HepG2 (cell line): Measurements from ENCODE around the gene CCNJL. TPM values are rescaled to one million over a fixed set of nuclear protein-coding genes. Genes with fewer than 3 reads are reported as not detected.

ENCODE experiments used
- ATAC-seq: fragments of 200-7000 bp; cut with Tn5 transposase; 3 replicates; pipeline ENCODE4 v1.9.1; 2020; ENCODE audit warnings: mild to moderate bottlenecking, moderate library complexity
- BruUV-seq: library from RNA; stranded (reverse); fragments of 400-500 nt; replicated peaks from 2 replicates; lab custom pipeline; 2021; lab: Mats Ljungman, UMichigan
- CTCF ChIA-PET: fragments of 300-600 bp; formaldehyde crosslinking; extraction: SDS; loops from one replicate; lab custom pipeline; 2021; ENCODE audit warnings: low total read pairs, inconsistent platforms, low intra/inter-chr PET ratio; lab: Yijun Ruan, JAX
- POLR2A ChIA-PET: fragments of 350-600 bp; sonication (Branson Sonifier 250); formaldehyde crosslinking; loops from one replicate; lab custom pipeline; 2020; ENCODE audit warnings: antibody characterized with exemption, inconsistent platforms; lab: Yijun Ruan, JAX
- DNase-seq: peaks from one replicate; pipeline ENCODE4 v3.0.0-alpha.2; 2015; ENCODE audit warnings: low spot score
- FAIRE-seq: peaks from 3 replicates; lab custom pipeline; 2011; peaks lifted over from hg19 to GRCh38; lab: Jason Lieb, UNC
- H2AFZ ChIP-seq: one replicate; pipeline ENCODE4 v1.6.1; 2011; ENCODE audit warnings: low read length, inconsistent platforms
- H3K27ac ChIP-seq: fragments of 300-600 bp; 3 replicates; pipeline ENCODE4 v1.8.0; 2011; ENCODE audit warnings: mixed run types, mild to moderate bottlenecking, mixed read lengths, low read length, inconsistent platforms; ENCODE audit not compliant: insufficient read depth; ENCODE audit errors: extremely low read length
- H3K27me3 ChIP-seq, 2 experiments: fragments of 200-600 bp in 1 of 2; 2 replicates in 1 of 2; 3 replicates in 1 of 2; pipeline versions ENCODE4 v1.6.0 to v1.8.0; 2011; ENCODE audit warnings: low read length in 2 of 2, mild to moderate bottlenecking in 2 of 2, moderate library complexity in 2 of 2, inconsistent platforms in 1 of 2; ENCODE audit not compliant: insufficient read depth in 2 of 2, control insufficient read depth in 1 of 2
- H3K36me3 ChIP-seq, 2 experiments: fragments of 200-600 bp in 1 of 2; replicated peaks in 1 of 2; 2 replicates in 1 of 2; 3 replicates in 1 of 2; pipeline versions ENCODE4 v1.5.1 to v1.8.0; 2011; ENCODE audit warnings: low read length in 2 of 2, inconsistent platforms in 1 of 2; ENCODE audit not compliant: insufficient read depth in 2 of 2, control insufficient read depth in 1 of 2
- H3K4me1 ChIP-seq: 2 replicates; pipeline ENCODE4 v1.5.1; 2012; ENCODE audit warnings: low read length, inconsistent platforms; ENCODE audit not compliant: insufficient read depth
- H3K4me2 ChIP-seq: 2 replicates; pipeline ENCODE4 v1.6.0; 2011; ENCODE audit warnings: low read depth, low read length, inconsistent platforms
- H3K4me3 ChIP-seq, 3 experiments: fragments of 200-600 bp in 1 of 3; sonication (generic), shearing (Covaris generic) in 1 of 3; replicated peaks in 1 of 3; 2 replicates each; pipeline ENCODE4 v1.5.1; 2011 to 2016; ENCODE audit warnings: low read length in 3 of 3, inconsistent platforms in 2 of 3, low read depth in 2 of 3, mild to moderate bottlenecking in 2 of 3, control low read depth in 1 of 3, mixed read lengths in 1 of 3; ENCODE audit not compliant: insufficient read depth in 1 of 3
- H3K79me2 ChIP-seq: one replicate; pipeline ENCODE4 v1.6.1; 2011; ENCODE audit warnings: low read length, inconsistent platforms; ENCODE audit not compliant: insufficient read depth
- H3K9ac ChIP-seq: 2 replicates; pipeline ENCODE4 v1.6.0; 2011; ENCODE audit warnings: mild to moderate bottlenecking, low read depth, low read length, inconsistent platforms; ENCODE audit not compliant: insufficient read depth
- H3K9me3 ChIP-seq: 2 replicates; pipeline ENCODE4 v1.5.1; 2012; ENCODE audit warnings: mild to moderate bottlenecking, low read length
- H4K20me1 ChIP-seq: 2 replicates; pipeline ENCODE4 v1.6.0; 2011; ENCODE audit warnings: inconsistent platforms, mild to moderate bottlenecking, low read length, moderate library complexity; ENCODE audit not compliant: insufficient read depth
- AHDC1 ChIP-seq: sonication (generic); formaldehyde crosslinking; IDR thresholded peaks from 2 replicates; pipeline ENCODE4 v1.5.1; 2020; ENCODE audit warnings: mild to moderate bottlenecking, missing genetic modification reagents, borderline replicate concordance
- CC2D1A ChIP-seq: sonication (generic); formaldehyde crosslinking; IDR thresholded peaks from 2 replicates; pipeline ENCODE4 v1.8.1; 2023; ENCODE audit warnings: mild to moderate bottlenecking, missing genetic modification reagents
- FOXK1 ChIP-seq: sonication (generic); formaldehyde crosslinking; IDR thresholded peaks from 2 replicates; pipeline ENCODE4 v1.4.0; 2020; ENCODE audit warnings: low read depth, missing genetic modification reagents, borderline replicate concordance
- HNRNPL ChIP-seq: fragments of 200-400 bp; formaldehyde crosslinking; IDR thresholded peaks from 2 replicates; pipeline ENCODE4 v1.6.1; 2017; ENCODE audit warnings: mild to moderate bottlenecking, low read depth, low read length
- JARID2 ChIP-seq: sonication (generic); formaldehyde crosslinking; IDR thresholded peaks from 2 replicates; pipeline ENCODE4 v1.8.1; 2023; ENCODE audit warnings: missing genetic modification reagents, inconsistent platforms; ENCODE audit not compliant: insufficient replicate concordance
- NFAT5 ChIP-seq: sonication (generic); formaldehyde crosslinking; IDR thresholded peaks from 2 replicates; pipeline ENCODE4 v1.4.0; 2020; ENCODE audit warnings: missing genetic modification reagents
- RXRA ChIP-seq: sonication (generic); formaldehyde crosslinking; IDR thresholded peaks from 2 replicates; pipeline ENCODE4 v1.5.1; 2020; ENCODE audit warnings: missing genetic modification reagents
- SP2 ChIP-seq: sonication (generic); formaldehyde crosslinking; IDR thresholded peaks from 2 replicates; pipeline ENCODE4 v1.5.1; 2020; ENCODE audit warnings: mild to moderate bottlenecking, missing genetic modification reagents
- ZNF263 ChIP-seq: sonication (generic); formaldehyde crosslinking; IDR thresholded peaks from 2 replicates; pipeline ENCODE4 v1.4.0; 2020; ENCODE audit warnings: missing genetic modification reagents
- ZNF331 ChIP-seq: sonication (generic); formaldehyde crosslinking; IDR thresholded peaks from 2 replicates; pipeline ENCODE4 v1.4.0; 2020; ENCODE audit warnings: missing genetic modification reagents
- ZNF34 ChIP-seq: sonication (generic); formaldehyde crosslinking; IDR thresholded peaks from 2 replicates; pipeline ENCODE4 v1.4.0; 2020; ENCODE audit warnings: mild to moderate bottlenecking, missing genetic modification reagents, borderline replicate concordance
- ZNF503 ChIP-seq: sonication (generic); formaldehyde crosslinking; IDR thresholded peaks from 2 replicates; pipeline ENCODE4 v1.4.0; 2020; ENCODE audit warnings: missing genetic modification reagents
- ZNF550 ChIP-seq: sonication (generic); formaldehyde crosslinking; IDR thresholded peaks from 2 replicates; pipeline ENCODE4 v1.4.0; 2020; ENCODE audit warnings: mild to moderate bottlenecking, missing genetic modification reagents, borderline replicate concordance
- WGBS: methylation state at CpG from one replicate; pipeline ENCODE4 v1.1.6; 2017; ENCODE audit warnings: low lambda C conversion rate; 5-methylcytosine and 5-hydroxymethylcytosine counted together
- in situ Hi-C: cut with HindIII; loops from 2 replicates; pipeline ENCODE4 v1.10.0; 2017; ENCODE audit warnings: low pct_unique_long_range_greater_than_20kb; ENCODE audit not compliant: extremely low pct_ligation_motif_present
- intact Hi-C: fragments of 100-400 bp; cut with micrococcal nuclease; formaldehyde crosslinking; loops from one replicate; pipeline ENCODE4 v1.10.0; 2022; ENCODE audit not compliant: unreplicated experiment
- polyA plus RNA-seq, 8 experiments: library from polyadenylated mRNA; depleted of rRNA in 3 of 8; stranded (reverse) in 7 of 8; unstranded in 1 of 8; fragments of >200 nt; fragmentation: Illumina TruSeq in 4 of 8; extraction: Trizol in 4 of 8; gene quantifications; 2 replicates each; pipeline versions ENCODE4 v1.2.1 to v1.2.3, GENCODE V29; 2011 to 2016; ENCODE audit warnings: low read depth in 4 of 8, missing spikeins in 1 of 8, mixed read lengths in 1 of 8; ENCODE audit not compliant: insufficient read depth in 1 of 8
- total RNA-seq, 5 experiments: library from RNA; depleted of rRNA; stranded (reverse); fragments of >200 nt; fragmentation: Illumina TruSeq; extraction: Trizol; gene quantifications; 2 replicates each; pipeline ENCODE4 v1.2.3, GENCODE V29; 2016; ENCODE audit warnings: low read depth in 1 of 5

CCNJL gene
- total and polyA plus RNA-seq, 2 of the 13 experiments (the other 11 are each of a cell fraction or from before 2014, with no cell fraction given), result 1.6 to 4.4 TPM

GRCh38 chr5:160252916-160253315 lies 59.4 kb downstream of the CCNJL start:
- POLR2A ChIA-PET, result no interaction called here
- TF ChIP-seq ZNF263 (no peak), AHDC1 (no peak), ZNF550 (CRISPR knock-in tag) (no peak), ZNF331 (no peak), SP2 (CRISPR knock-in tag) (no peak), CC2D1A (CRISPR knock-in tag) (no peak), ZNF503 (no peak), HNRNPL (no peak), NFAT5 (CRISPR knock-in tag) (no peak), RXRA (no peak), ZNF34 (CRISPR knock-in tag) (no peak), JARID2 (CRISPR knock-in tag) (no peak), FOXK1 (no peak)

More at GRCh38 chr5:160252916-160253315, 59.4 kb downstream of the CCNJL start:
- FAIRE-seq (no peak), ATAC-seq (no peak), DNase-seq (no peak)
- no peaks in the 10 kb centered on the region for H4K20me1 ChIP-seq
- 90% methylated on average over 4 of the region's 9 CpGs for WGBS
- H3K79me2 ChIP-seq, result no peaks in the 10 kb centered on the region
- no peak overlapping the region for H3K4me3 ChIP-seq
- H3K27me3 ChIP-seq, result no peaks in the 10 kb centered on the region
- no peak overlapping the region for H3K4me2 ChIP-seq
- H2AFZ ChIP-seq, result no peak overlapping the region
- no TSS peak for BruUV-seq
- H3K27ac ChIP-seq, result no peak overlapping the region
- peaks cover 0 to 2% of the 10 kb centered on the region in 2 experiments; a peak in 1 of 5 replicates for H3K36me3 ChIP-seq
- in situ Hi-C loops, result no loop called here
- H3K4me1 ChIP-seq, result no peaks in the 10 kb centered on the region
- H3K9ac ChIP-seq, result no peak overlapping the region
- CTCF ChIA-PET, result no interaction called here
- intact Hi-C loops, result no loop called here
- no peaks in the 10 kb centered on the region for H3K9me3 ChIP-seq
